ENCODE data around the gene LONRF2.

Gene LONRF2

DNA sequence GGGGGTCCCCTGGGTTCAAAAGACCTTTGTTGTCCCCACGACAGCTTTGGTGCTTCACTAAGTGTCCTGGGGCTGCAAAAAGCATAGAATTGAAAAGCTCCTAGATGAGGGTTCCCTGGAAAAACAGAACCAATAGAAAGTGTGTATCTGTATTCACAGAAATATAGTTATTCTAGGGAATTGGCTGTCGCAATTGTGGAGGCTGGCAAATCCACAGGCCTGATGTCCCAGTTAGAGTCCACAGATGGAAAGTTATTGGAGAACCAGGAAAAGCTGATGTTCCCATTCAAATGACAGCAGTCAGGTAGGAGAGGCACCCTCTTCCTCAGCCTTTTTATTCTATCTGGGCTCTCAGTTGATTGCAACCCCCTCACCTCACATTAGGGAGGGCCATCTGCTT lies 65.5 kb downstream of the LONRF2 start:
- in situ Hi-C loops (cut with MboI; ENCODE audit: low sequenced_read_pairs): loop anchor here (10.0 kb wide), 1 partner anchor 682 kb away; no protein-coding TSS in a partner anchor

DNA sequence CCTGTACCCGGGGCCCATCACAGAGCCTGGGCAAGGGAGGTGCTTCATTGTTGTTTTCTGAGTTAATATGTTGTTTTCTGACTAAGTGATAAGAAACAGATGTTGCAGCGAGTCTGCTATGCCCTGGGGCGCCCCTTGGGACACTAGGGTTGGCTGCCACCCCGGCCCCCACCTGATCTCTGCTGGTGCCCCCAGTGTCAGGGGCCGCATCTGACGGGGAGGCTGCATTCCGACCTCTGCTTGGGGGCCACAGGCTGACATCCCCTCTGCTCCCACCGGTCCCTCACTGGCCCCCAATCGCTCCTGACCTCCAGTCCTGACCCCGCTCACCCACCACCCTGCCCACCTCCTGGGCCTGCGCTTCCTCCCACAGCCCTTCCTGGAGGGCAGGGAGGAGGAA lies 65.9 kb downstream of the LONRF2 start:
- in situ Hi-C loops (cut with MboI; ENCODE audit: low sequenced_read_pairs): loop anchor here (10.0 kb wide), 1 partner anchor 682 kb away; no protein-coding TSS in a partner anchor

DNA sequence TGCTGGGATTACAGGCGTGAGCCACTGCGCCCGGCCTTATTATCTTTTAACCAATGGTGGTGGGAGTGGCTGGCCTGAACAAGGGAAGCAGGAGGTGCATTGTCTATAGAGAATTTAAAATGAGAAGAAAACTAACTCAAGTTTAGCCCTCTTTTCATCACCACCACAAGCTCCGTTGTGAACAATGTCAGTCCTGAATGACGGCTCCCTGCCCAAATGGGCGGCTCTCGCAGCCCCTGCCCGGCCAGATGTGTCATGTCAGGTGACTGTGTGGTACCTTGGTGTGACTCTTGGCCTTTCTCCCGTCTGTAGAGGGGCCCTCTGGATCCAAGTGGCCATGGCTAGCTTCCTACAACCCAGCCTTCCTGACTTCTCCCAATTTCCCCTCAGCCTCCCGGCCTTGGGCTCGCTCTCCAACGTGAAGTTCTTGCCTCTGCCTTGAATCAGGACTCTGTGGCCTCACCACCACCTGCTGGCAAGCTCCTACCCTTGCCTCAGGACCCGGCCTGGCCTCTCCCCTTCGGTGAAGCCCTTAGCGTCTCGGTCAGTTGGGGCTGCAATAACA lies 67.6 kb downstream of the LONRF2 start:
- in situ Hi-C loops (cut with MboI; ENCODE audit: low sequenced_read_pairs): loop anchor here (10.0 kb wide), 1 partner anchor 680 kb away; no protein-coding TSS in a partner anchor

DNA sequence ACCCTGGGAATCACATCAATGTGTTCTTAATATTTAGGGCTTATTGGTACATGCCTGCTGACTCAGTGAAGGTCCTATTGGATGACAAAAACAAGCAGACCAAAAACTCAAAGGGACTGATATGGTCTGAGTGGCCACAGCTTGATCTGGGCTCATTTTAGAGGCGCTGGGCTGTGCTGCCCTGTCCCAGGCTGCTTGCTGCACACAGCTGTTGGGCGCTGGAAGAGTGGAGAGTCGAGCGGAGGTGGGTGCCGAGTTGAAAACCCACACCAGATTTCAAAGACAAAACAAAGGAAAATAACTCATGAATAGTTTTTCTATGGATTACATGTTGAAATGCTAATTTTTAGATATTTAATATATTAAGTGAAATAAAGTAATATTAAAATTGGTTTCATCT lies 68.5 kb downstream of the LONRF2 start:
- in situ Hi-C loops (cut with MboI; ENCODE audit: low sequenced_read_pairs): loop anchor here (10.0 kb wide), 1 partner anchor 679 kb away; no protein-coding TSS in a partner anchor

DNA sequence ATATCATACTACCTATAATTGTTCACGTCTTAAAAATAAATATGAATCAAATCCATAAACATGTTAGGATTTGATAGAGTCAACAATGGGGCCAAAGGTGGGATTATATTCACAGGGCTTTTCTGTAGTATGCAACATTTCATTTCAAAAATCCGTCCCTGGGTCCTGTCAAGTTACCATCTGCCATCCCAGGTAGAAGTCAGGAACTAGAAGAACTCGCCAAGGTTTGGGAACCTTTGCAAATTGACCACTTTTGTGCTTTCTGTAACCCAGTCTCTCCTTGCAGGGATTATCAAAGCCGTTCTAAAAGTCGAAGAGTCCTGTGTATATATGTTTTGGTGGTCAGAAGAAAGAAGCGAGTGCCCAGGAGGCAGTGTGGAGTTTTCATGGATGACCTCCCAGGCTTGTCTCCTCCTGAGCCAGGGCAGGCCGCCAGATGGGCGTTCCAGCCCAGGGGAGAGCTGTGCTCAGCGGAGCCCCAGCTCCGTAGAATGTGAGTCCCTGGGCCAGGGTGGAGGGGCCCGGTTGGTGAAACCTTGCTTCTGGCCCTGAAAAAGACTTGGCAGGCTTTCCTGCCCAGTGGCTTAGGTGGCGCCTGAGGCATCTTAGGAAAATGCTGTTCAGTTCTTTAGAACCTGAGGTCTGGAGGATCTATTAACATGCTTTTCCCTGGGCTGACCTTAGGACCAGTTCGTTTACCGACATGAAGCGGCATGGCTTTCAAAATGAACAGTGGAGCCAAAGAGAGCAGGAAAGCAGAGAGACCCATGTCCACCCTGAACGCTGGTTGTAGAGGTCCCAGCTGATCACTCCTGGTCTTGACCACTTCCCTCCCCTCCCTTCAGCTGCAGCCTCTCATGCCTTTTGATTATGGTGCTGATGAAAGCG lies 69.2 kb downstream of the LONRF2 start:
- in situ Hi-C loops (cut with MboI; ENCODE audit: low sequenced_read_pairs): loop anchor here (10.0 kb wide), 1 partner anchor 678 kb away; no protein-coding TSS in a partner anchor

DNA sequence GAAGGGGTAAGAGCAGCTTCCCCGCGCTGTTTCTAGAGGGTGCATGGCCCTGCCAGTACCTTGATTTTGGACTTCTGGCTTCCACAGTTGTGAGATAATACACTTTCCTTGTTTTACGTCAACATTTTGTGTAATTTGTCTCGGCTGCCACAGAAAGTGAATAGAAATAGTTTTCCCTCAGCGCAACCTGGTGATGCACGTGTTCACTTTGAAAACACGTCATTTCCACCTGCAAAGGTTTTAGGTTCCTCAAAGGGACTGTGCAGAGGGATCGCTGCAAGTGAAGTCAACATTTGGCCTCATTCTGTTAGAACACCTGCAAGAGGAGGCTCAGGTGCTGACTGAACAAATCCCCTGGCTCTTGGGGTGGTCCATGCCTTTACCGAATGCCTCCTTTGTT lies 71.7 kb downstream of the LONRF2 start:
- in situ Hi-C loops (cut with MboI; ENCODE audit: low sequenced_read_pairs): loop anchor here (10.0 kb wide), 1 partner anchor 676 kb away; no protein-coding TSS in a partner anchor

DNA sequence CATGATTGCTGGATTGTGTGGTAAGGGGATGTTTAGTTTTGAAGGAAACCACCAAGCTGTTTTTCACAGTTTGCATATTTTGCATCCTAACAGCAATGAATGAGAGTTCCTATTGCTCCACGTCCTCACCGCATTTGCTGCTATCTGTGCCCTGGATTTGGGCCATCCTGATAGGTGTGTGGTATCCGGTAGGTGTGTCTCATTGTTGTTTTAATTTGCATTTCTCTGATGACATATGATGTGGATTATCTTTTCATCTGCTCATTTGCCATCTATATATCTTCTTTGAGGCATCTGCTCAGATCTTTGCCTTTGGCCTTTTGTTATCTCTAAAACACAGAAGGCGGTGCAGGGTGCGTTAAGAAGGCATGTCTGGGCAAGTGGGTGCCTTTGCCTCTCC lies 73.3 kb downstream of the LONRF2 start:
- in situ Hi-C loops (cut with MboI; ENCODE audit: low sequenced_read_pairs): loop anchor here (10.0 kb wide), 1 partner anchor 694 kb away; no protein-coding TSS in a partner anchor

DNA sequence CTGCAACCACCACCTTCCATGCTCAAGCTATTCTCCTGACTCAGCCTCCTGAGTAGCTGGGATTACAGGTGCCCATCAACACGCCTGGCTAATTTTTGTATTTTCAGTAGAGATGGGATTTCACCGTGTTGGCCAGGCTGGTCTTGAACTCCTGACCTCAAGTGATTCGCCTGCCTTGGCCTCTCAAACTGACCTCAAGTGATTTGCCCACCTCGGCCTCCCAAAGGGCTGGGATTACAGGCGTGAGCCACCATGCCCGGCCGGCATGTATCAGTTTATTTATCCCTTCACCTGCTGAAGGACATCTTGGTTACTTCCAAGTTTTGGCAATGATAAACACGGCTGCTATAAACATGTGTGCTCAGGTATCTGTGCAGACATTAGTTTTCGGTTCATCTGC lies 73.7 kb downstream of the LONRF2 start:
- in situ Hi-C loops (cut with MboI; ENCODE audit: low sequenced_read_pairs): loop anchor here (10.0 kb wide), 1 partner anchor 694 kb away; no protein-coding TSS in a partner anchor

DNA sequence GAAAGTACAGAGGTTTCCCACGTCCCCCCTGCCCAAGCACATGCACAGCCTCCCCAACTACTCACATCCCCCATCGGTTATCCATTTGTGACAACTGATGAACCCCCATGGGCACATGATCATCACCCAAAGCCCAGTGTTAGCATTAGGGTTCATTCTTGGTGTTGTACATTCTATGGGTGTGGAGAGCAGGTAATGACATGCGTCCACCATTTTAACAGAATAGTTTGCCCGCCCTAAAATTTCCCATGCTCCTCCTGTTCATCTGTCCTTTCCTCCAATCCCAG lies 74.3 kb downstream of the LONRF2 start:
- in situ Hi-C loops (cut with MboI; ENCODE audit: low sequenced_read_pairs): loop anchor here (10.0 kb wide), 1 partner anchor 693 kb away; no protein-coding TSS in a partner anchor

DNA sequence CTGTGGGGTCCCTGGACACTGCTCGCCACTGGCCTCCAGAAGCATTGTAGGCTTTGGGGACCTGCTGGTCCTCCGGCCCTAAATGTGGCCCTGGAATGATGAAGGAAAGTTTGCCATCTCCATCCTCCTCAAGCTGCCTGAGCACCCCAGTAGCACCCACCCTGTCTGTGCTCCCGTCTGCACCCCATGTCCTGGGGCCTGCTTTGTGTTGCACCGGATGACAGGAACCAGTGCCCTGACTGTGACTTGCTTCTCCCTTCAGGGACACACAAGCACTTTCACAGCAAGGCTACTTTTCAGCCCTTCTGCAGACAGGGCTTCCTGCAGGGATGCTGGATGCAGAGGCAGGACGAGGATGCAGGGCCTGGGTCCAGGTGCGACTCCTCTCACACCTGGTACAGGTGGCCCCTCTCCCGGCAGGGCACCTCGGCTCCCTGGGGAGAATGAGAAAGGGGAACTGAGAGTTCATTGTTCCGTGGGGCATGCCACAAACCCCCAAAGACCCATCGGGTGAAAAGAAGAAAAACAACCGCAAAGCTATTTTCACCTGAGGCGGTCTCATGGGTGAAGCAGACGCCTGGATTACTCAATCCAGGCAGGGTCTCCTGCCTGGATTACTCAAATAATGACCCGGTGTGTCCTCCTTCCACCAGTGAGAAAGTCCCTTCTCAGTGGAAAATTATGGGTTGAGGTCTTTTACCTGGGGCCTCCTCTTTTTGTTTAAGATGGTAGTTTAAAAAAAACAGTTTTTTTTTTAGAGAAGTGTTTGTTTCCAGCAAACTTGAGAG lies 74.9 kb downstream of the LONRF2 start:
- in situ Hi-C loops (cut with MboI; ENCODE audit: low sequenced_read_pairs): loop anchor here (10.0 kb wide), 1 partner anchor 693 kb away; no protein-coding TSS in a partner anchor

DNA sequence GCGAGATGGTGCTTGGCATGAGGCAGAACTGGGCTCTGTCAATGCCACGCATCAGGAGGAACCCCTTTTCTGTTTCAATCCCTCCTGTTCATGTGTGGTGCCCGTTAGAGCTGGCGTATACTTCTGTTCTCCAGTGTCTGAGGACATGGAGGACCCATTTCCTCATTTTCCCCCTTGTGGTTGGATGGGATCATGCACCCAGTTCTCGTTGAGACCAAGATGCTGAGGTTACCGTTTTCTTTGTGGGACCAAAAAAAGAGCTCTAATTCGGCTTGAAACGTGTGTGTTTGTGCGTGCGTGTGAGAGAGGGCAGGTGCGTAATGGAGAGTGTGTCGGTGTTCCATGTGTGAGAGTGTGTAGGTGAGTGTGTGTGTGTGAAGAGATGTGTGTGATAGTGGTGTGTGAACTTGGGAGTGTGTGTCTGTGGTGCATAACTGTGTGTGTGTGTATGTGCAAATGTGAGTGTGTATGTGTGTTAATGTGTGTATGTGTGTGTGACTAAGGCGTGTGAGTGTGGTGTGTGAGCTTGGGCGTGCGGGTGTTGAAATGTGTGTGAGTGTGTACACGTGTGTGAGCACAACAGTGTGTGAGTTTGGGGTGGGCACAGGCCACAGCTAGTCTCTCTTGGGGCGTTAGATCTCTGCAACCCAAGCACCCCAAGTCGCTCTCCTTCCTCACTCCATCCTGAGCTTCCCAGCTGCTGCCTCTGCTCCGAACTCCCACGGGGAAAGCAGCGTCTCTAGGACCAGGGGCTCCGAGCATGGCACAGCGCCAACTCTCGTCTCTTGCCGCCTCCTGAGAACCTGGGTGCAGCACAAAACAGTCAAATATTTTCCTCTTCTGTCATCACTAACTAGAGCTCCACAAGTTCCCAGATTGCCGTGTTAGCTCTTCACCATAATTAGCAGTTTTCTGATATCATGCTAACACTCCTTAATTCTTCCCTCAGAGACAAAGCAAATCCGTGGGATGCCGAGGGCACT lies 75.8 kb downstream of the LONRF2 start:
- in situ Hi-C loops (cut with MboI; ENCODE audit: low sequenced_read_pairs): loop anchor here (10.0 kb wide), 1 partner anchor 692 kb away; no protein-coding TSS in a partner anchor

DNA sequence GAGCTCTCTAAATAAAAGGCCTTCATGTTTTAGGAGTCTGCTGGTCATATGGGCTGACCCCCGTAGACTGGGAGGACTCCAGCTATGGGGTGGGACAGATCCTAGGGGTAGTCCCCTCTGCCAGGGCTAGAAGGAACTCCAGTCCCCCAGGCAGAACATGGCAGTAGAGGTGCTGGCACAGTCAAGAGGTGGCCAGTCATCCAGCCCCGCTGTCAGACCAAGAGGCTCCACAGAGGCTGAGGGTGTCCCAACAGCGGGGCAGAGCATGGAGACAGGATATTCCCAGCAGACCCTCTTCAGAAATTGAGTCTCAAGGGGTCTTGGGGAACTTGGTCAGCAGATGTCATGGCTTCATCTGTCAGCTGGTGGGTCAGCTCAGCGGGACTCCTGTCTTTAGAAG lies 76.6 kb downstream of the LONRF2 start:
- in situ Hi-C loops (cut with MboI; ENCODE audit: low sequenced_read_pairs): loop anchor here (10.0 kb wide), 1 partner anchor 691 kb away; no protein-coding TSS in a partner anchor

DNA sequence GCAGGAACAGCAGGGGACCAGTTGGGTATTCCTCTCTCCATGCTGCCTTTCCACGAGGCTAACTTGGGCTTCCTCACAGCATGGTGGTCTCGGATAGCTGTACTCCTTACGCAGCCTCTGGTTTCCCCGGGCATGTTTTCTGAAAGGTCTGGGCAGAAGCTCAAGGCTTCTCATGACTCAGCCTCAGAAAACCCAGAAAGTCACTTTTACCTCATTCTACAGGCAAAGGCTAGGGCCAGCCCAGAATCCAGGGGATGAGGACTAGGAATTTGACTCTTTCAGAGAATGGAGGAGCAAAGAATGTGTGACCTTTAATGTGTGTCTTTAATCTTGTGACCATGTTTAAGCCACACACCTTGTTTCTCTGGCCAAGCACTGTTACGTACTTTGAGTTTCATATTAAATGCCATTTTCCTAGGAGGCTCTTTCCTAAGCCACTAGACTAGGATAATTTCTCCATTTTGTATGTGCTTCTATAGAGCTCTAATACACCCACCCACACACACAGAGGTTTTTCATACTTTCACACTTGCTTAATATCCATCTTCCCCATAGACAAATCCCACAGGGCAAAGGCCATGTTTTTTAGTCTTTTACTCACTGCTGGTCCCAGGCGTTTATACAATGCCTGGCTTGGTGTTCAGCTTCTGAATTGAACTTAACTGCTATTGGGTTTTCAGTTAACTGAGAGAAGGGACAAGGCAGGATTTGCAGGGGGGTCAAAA lies 77.3 kb downstream of the LONRF2 start:
- in situ Hi-C loops (cut with MboI; ENCODE audit: low sequenced_read_pairs): loop anchor here (10.0 kb wide), 1 partner anchor 690 kb away; no protein-coding TSS in a partner anchor

DNA sequence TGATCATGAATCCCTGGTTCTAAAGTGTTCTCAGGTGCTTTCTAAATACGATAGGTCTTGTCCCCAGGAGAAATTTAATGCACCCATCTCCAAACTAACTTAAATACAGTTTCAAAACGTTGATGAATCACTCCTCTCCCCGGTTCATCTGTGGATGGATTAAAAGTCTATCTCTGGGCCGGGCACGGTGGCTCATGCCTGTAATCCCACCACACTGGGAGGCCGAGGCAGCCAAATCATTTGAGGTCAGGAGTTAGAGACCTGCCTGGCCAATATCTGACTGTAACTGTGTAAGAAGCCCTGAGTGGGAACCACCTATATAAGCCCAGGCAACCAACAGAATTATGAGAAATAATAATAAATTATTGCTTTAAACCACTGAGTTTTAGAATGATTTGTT lies 78.7 kb downstream of the LONRF2 start:
- in situ Hi-C loops (cut with MboI; ENCODE audit: low sequenced_read_pairs): loop anchor here (10.0 kb wide), 1 partner anchor 689 kb away; no protein-coding TSS in a partner anchor

DNA sequence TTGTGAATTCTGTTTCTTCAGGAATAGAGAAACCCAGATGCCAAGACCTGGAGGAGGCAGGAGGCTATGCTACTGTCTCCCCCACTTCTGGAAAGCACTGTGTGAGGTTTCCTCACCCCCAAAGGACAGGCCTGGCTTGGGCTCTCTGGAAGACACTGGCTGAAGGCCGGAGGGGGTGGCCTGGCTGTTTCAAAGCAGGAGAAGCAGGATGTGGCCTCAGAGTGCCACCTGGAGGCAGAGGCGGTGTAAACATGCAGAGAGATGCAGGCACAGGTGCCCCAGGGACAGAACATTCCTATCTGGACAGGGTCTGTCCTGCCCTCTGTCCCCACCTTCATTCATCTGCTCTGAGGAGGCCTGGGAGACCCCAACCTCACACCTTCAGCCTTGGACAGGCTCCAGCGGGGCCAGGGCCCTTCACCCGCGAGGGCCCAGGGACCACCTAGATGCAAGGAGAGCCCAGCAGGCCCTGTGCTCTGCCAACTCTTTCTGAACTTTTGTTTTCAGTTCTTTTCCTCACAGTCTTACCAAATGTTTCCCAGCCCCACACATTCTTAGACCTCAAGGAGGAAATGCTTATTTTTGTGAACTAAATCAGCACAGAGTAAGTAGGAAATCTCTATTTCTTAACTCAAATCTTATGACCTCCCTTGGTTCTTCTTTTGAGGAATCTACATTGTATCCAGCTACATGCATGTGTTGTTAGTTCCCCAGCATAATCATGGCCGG lies 79.2 kb downstream of the LONRF2 start:
- in situ Hi-C loops (cut with MboI; ENCODE audit: low sequenced_read_pairs): loop anchor here (10.0 kb wide), 1 partner anchor 688 kb away; no protein-coding TSS in a partner anchor

DNA sequence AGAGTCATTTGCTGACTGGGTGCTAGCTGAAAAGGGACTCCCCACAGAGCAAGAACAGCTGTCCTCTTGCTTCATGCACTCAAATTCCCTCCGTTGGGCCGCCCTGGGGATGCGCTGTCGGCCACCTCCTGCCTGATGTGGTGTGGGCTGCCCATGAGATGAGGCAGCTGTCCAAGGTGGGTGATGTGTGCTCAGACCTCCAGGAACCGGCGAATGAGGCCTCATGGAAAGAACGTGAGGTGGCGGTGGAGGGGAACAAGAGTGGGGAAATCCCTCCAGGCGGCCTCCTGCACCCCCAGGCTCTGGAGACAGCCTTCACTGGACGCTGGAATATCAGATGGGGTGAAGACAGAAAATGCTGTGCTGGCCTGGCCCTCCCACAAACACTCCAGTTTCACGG lies 79.8 kb downstream of the LONRF2 start:
- in situ Hi-C loops (cut with MboI; ENCODE audit: low sequenced_read_pairs): loop anchor here (10.0 kb wide), 1 partner anchor 688 kb away; no protein-coding TSS in a partner anchor

DNA sequence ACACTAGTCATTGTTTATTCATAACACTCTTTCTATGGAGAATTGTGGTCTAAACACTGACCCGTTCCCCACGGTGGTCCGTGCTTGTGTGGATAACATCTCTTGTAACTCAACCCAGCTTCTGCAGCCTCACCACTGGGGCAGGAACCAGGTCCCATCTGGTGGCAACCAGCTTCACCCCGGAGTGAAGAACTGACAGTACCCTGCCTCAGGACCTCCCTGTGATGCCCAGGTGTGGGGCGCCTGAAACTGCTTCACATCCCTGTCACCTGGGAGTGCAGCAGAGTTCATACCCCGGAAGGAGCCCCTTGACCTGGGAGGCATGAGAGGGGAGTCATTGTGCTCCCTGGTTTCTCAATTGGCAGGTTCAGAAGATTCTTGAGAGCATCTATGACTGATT lies 81.1 kb downstream of the LONRF2 start:
- in situ Hi-C loops (cut with MboI; ENCODE audit: low sequenced_read_pairs): loop anchor here (10.0 kb wide), 1 partner anchor 686 kb away; no protein-coding TSS in a partner anchor

DNA sequence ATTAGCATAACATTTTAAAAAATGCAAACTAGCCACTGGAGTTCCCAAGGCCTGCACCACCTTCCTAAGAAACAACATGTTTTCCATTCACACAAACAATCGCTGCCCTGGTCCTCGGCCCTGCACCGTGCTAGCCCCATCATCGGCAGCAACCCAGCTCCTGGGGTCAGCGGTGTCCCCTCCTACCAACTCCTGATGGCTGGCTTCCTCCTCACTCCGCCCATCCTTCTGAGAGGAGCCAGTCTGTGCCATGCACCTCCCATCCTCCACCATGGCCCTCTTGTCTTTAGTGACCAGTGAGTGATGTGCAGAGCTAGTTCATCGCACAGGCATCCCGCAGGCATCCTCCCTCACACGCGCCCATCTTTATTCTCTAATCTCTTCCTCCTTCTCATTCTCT lies 81.9 kb downstream of the LONRF2 start:
- in situ Hi-C loops (cut with MboI; ENCODE audit: low sequenced_read_pairs): loop anchor here (10.0 kb wide), 1 partner anchor 686 kb away; no protein-coding TSS in a partner anchor
